Measurements from ENCODE around the gene ADAM10. TPM values are rescaled to one million over a fixed set of nuclear protein-coding genes. Genes with fewer than 3 reads are reported as not detected.

Gene ADAM10
- total RNA-seq, 1 experiment from 2014 or later, result 73.1 TPM

GRCh38 chr15:58538901-58539300, 210.6 kb downstream of the ADAM10 start:
- Histone ChIP-seq H3K27me3 (ENCODE audit: control insufficient read depth, insufficient read depth, low read length) (no peaks in the 10 kb centered on the region), H3K4me3 (ENCODE audit: insufficient read depth, low read depth, low read length) (no peak overlapping the region), H3K36me3 (replicated peaks; ENCODE audit: control insufficient read depth, insufficient read depth, low read length) (no peaks in the 10 kb centered on the region)
- no peak for DNase-seq

Other genes starting within 250 kb of the ADAM10 start
- 13.2 and 17.2 TPM in 2 replicates for gene MINDY2, start 21.6 kb upstream of the ADAM10 start, total RNA-seq (2014; rRNA removed; shearing (Covaris generic))
- gene SLTM, start 184.0 kb upstream of the ADAM10 start, total RNA-seq (2014; rRNA removed; shearing (Covaris generic)), result 56.4 and 69.7 TPM in 2 replicates
- gene RNF111, start 238.0 kb upstream of the ADAM10 start, total RNA-seq (2014; rRNA removed; shearing (Covaris generic)), result 13.8 and 19.0 TPM in 2 replicates

Data from H7 (cell line).